Uterus (tissue), 2 donors: ENCODE results near the gene ZNF772.

Source experiments
- POLR2A ChIP-seq, 2 donors: fragments of 450-650 bp; IDR thresholded peaks; one replicate each; pipeline ENCODE4 v1.6.1; 2016; ENCODE audit warnings: antibody characterized with exemption in 2 of 2, mild to moderate bottlenecking in 1 of 2, moderate library complexity in 1 of 2
- TF ChIP-seq, protein P1 (sequence below), 4 experiments: fragments of 200-600 bp in 2 of 4; fragments of 450-650 bp in 2 of 4; sonication (generic) in 2 of 4; IDR thresholded peaks; one replicate each; pipeline ENCODE4 v1.5.1; 2016 to 2019; ENCODE audit warnings: antibody characterized with exemption in 4 of 4, mild to moderate bottlenecking in 2 of 4, moderate library complexity in 1 of 4

DNA sequence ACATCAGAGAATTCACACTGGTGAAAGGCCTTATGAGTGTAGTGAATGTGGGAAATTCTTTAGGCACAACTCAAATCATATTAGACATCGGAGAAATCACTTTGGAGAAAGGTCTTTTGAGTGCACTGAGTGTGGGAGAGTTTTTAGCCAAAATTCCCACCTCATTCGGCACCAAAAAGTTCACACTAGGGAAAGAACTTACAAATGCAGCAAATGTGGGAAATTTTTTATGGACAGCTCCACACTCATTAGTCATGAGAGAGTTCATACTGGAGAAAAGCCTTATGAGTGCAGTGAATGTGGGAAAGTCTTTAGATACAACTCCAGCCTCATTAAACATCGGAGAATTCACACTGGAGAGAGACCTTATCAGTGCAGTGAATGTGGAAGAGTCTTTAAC lies 56.3 kb downstream of the ZNF772 start:
- TF ChIP-seq, protein P1, sequence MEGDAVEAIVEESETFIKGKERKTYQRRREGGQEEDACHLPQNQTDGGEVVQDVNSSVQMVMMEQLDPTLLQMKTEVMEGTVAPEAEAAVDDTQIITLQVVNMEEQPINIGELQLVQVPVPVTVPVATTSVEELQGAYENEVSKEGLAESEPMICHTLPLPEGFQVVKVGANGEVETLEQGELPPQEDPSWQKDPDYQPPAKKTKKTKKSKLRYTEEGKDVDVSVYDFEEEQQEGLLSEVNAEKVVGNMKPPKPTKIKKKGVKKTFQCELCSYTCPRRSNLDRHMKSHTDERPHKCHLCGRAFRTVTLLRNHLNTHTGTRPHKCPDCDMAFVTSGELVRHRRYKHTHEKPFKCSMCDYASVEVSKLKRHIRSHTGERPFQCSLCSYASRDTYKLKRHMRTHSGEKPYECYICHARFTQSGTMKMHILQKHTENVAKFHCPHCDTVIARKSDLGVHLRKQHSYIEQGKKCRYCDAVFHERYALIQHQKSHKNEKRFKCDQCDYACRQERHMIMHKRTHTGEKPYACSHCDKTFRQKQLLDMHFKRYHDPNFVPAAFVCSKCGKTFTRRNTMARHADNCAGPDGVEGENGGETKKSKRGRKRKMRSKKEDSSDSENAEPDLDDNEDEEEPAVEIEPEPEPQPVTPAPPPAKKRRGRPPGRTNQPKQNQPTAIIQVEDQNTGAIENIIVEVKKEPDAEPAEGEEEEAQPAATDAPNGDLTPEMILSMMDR (IDR thresholded peaks at IDR 0.05) = no peak
- TF ChIP-seq POLR2A (IDR thresholded peaks at IDR 0.05) = no peak
